Measurements from ENCODE around the gene GPR146.
A peak's percentile ranks its signal among the peaks of the same experiment; 100 is the strongest.

Gene GPR146

GRCh38 chr7:1022801-1023465 lies 21.4 kb upstream of the GPR146 start:
- no peak overlapping the region for H3K4me3 ChIP-seq (ENCODE audit: low read depth, low read length)
- no peak for DNase-seq (ENCODE audit: low read depth)
- TF ChIP-seq, protein P1, sequence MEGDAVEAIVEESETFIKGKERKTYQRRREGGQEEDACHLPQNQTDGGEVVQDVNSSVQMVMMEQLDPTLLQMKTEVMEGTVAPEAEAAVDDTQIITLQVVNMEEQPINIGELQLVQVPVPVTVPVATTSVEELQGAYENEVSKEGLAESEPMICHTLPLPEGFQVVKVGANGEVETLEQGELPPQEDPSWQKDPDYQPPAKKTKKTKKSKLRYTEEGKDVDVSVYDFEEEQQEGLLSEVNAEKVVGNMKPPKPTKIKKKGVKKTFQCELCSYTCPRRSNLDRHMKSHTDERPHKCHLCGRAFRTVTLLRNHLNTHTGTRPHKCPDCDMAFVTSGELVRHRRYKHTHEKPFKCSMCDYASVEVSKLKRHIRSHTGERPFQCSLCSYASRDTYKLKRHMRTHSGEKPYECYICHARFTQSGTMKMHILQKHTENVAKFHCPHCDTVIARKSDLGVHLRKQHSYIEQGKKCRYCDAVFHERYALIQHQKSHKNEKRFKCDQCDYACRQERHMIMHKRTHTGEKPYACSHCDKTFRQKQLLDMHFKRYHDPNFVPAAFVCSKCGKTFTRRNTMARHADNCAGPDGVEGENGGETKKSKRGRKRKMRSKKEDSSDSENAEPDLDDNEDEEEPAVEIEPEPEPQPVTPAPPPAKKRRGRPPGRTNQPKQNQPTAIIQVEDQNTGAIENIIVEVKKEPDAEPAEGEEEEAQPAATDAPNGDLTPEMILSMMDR (IDR thresholded peaks at IDR 0.05; ENCODE audit: control insufficient read depth, extremely low read depth, insufficient read depth): no peak

DNA sequence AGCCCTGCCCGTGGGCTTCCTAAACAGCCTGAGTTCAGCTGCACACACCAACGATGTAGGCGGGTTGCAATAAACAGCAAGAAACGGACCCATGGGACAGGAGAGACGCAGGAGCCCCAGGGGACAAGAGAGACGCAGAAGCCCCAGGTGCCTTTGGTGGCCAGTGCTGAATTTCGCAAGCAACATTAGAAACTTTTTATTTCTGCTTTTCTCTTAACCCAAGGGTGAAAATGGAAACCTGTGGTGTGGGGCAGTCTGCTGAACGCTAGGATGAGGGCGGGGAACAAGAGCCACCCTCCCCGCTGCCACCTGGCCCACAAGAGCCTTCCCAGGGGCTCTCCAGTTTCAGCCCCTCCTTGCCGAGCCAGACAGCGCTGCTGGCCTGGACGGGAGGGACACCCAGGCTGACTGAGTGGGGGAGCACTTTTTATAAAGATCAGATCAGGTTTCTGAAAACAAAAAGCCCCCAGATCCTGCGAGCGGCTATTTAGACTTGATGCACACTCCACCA lies 20.0 kb upstream of the GPR146 start:
- no peak for DNase-seq (ENCODE audit: low read depth)
- no peak overlapping the region for H3K4me3 ChIP-seq (ENCODE audit: low read depth, low read length)
- TF ChIP-seq, protein P1 (IDR thresholded peaks at IDR 0.05; ENCODE audit: control insufficient read depth, extremely low read depth, insufficient read depth): no peak

DNA sequence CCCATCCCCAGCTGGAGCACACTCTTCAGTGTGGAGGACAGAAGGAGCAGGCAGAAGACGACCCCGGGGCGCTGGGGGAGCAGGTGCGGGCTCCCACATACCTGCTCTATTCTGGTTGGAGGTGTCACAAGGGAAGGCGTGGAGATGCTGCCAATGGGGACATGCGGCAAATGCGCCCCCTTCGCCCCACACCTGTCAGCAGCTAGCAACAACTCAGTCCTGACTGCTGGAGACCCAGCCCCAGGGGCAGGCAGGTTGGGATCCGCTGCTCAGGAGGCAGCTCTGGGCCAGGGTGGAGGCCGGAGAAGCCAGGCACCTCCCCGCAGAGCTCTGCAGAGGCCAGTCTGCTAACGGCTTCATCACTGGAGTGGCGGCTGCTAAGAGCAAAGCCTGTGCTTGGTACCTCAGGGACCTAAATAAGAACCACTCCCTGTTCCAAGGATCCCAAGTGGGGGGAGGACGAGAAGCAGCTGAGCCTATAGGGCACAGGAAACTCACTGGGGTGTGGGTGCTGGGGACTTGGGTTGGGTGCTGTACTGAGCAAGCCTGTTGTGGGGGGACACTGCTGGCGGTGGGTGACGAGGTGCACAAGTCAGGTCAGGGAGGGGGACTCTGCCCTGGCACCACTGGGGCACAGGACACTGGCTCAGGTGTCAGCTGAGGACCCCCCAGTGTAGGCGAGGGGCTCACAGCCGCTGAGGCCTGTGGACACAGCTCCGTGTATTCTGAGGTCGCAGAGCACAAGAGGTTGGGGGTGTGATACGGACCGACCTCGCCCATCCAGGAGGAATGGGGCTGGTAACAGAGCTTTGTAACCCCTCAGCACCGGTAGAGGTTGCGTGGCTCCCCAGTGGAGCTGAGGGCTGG lies 19.2 kb upstream of the GPR146 start:
- H3K4me3 ChIP-seq (ENCODE audit: low read depth, low read length): no peak overlapping the region

GRCh38 chr7:1025743-1026581 lies 18.4 kb upstream of the GPR146 start:
- H3K4me3 ChIP-seq (ENCODE audit: low read depth, low read length): no peak overlapping the region
- TF ChIP-seq, protein P1 (IDR thresholded peaks at IDR 0.05; ENCODE audit: control insufficient read depth, extremely low read depth, insufficient read depth): no peak
- no peak for DNase-seq (ENCODE audit: low read depth)

More for the DNA sequence above, 19.2 kb upstream of the GPR146 start:
- TF ChIP-seq, protein P1 (IDR thresholded peaks at IDR 0.05; ENCODE audit: control insufficient read depth, extremely low read depth, insufficient read depth): no peak
- no peak for DNase-seq (ENCODE audit: low read depth)

- no peak for DNase-seq (ENCODE audit: low read depth)
- TF ChIP-seq, protein P1 (IDR thresholded peaks at IDR 0.05; ENCODE audit: control insufficient read depth, extremely low read depth, insufficient read depth): no peak
- peak overlapping the region; percentile 62 for H3K4me3 ChIP-seq (ENCODE audit: low read depth, low read length)
Measured at GRCh38 chr7:1026721-1027161, 17.6 kb upstream of the GPR146 start.

- TF ChIP-seq, protein P1 (IDR thresholded peaks at IDR 0.05; ENCODE audit: control insufficient read depth, extremely low read depth, insufficient read depth): no peak
- peak overlapping the region; percentile 62 for H3K4me3 ChIP-seq (ENCODE audit: low read depth, low read length)
- no peak for DNase-seq (ENCODE audit: low read depth)
Measured at GRCh38 chr7:1027242-1028043, 16.9 kb upstream of the GPR146 start.
